ENCODE measurements around the gene WDR44. TPM values are rescaled to one million over a fixed set of nuclear protein-coding genes. Genes with fewer than 3 reads are reported as not detected.

Gene WDR44
- total and polyA plus RNA-seq, 2 donors (not counting 3 experiments of a cell fraction or from before 2014, with no cell fraction given): 6.5 to 17.4 TPM

DNA sequence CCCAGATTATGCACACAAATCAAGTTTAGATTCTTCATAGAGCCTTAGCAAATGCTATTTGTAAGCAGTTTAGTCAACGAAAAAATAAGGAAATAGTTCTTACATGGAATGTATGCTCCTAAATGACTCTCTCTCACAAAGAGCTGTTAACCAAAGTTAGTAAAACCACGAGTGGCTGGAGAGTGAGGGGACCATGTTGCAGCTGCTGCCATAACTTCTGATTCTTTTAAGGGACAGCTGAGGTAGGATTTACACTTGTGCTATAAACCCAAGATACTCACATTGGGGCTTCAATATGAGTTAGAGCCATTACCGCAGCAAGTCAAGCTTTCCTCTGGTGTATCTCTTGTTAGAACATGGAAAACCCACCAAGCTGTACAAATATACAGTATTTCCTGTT is 152.4 kb downstream of the WDR44 start:
- Histone ChIP-seq H3K4me1 (ENCODE audit: control insufficient read depth, extremely low read depth, insufficient read depth, low read length) (peaks cover 3% of the 10 kb centered on the region), H4K20me1 (replicated peaks; ENCODE audit: control insufficient read depth, extremely low read depth, insufficient read depth, low read length) (no peaks in the 10 kb centered on the region), H3K9ac (replicated peaks; ENCODE audit: extremely low read depth, insufficient read depth, low read length) (no peak overlapping the region), H3K4me3 (replicated peaks in 1 of 3; ENCODE audit: insufficient read depth in 1 of 3, low read depth in 1 of 3, low read length in 3 of 3) (no peak overlapping the region), H3K36me3 (ENCODE audit: control insufficient read depth in 2 of 2, extremely low read depth in 1 of 2, insufficient read depth in 2 of 2, low read length in 2 of 2) (no peaks in the 10 kb centered on the region), H3K9me3 (replicated peaks; ENCODE audit: control insufficient read depth, insufficient read depth, low read length) (no peaks in the 10 kb centered on the region), H3K27ac (ENCODE audit: insufficient read depth, low read depth, low read length) (no peak overlapping the region), H3K4me2 (ENCODE audit: insufficient read depth, low read length) (no peak overlapping the region), H3K9me1 (replicated peaks; ENCODE audit: control insufficient read depth, extremely low read depth, insufficient read depth, low read length) (no peaks in the 10 kb centered on the region), H3K27me3 (ENCODE audit: control insufficient read depth in 2 of 2, insufficient read depth in 2 of 2, low read length in 2 of 2) (peaks cover 14 to 20% of the 10 kb centered on the region in 2 experiments), H2AFZ (ENCODE audit: low read depth, low read length) (no peak overlapping the region), H3K79me2 (ENCODE audit: control insufficient read depth, insufficient read depth, low read length) (no peaks in the 10 kb centered on the region)
- ChIA-PET CTCF (no interaction called here), POLR2A (no interaction called here)
- FAIRE-seq (no peak), DNase-seq (ENCODE audit: low read depth, low spot score) (no peak)
- dilution Hi-C loops (cut with MboI; ENCODE audit: extremely low pct_ligation_motif_present, low sequenced_read_pairs) (no loop called here), intact Hi-C loops (cut with micrococcal nuclease) (loop anchor here (10.0 kb wide), 1 partner anchor 106 kb away; no protein-coding TSS in a partner anchor)
- TF ChIP-seq, protein P1, sequence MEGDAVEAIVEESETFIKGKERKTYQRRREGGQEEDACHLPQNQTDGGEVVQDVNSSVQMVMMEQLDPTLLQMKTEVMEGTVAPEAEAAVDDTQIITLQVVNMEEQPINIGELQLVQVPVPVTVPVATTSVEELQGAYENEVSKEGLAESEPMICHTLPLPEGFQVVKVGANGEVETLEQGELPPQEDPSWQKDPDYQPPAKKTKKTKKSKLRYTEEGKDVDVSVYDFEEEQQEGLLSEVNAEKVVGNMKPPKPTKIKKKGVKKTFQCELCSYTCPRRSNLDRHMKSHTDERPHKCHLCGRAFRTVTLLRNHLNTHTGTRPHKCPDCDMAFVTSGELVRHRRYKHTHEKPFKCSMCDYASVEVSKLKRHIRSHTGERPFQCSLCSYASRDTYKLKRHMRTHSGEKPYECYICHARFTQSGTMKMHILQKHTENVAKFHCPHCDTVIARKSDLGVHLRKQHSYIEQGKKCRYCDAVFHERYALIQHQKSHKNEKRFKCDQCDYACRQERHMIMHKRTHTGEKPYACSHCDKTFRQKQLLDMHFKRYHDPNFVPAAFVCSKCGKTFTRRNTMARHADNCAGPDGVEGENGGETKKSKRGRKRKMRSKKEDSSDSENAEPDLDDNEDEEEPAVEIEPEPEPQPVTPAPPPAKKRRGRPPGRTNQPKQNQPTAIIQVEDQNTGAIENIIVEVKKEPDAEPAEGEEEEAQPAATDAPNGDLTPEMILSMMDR (IDR thresholded peaks at IDR 0.05; ENCODE audit: extremely low read depth in 1 of 2, insufficient read depth in 1 of 2, low read depth in 1 of 2, low read length in 2 of 2): no peak
- TF ChIP-seq MYC (IDR thresholded peaks at IDR 0.05; ENCODE audit: low read depth, low read length): no peak
- no peak for TF ChIP-seq GATA2 (IDR thresholded peaks at IDR 0.05; ENCODE audit: insufficient read depth, insufficient read length, low read depth, low read length)
- no peak for TF ChIP-seq POLR2A (IDR thresholded peaks at IDR 0.05; ENCODE audit: low read depth, low read length)
- no TSS peak for BruUV-seq (replicated peaks)

DNA sequence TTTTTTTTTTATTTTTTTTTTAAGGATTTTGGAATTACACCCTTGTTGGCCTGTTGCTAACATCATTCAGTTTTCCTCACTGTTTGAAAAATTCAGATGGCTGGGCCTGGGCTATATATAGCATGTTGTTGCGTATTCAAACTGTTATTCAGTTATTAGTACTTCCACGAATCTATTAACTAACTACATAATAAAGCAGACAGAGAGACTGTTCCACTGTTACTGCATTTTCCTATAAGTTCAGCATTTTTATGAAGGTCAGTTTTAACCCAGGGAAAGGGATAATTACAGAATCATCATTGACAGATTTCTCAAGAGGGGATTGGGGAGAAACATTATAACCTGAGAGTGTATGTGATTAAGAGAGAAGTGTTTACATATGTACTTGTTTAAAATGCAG is 152.8 kb downstream of the WDR44 start:
- dilution Hi-C loops (cut with MboI; ENCODE audit: extremely low pct_ligation_motif_present, low sequenced_read_pairs) (no loop called here), intact Hi-C loops (cut with micrococcal nuclease) (loop anchor here (10.0 kb wide), 1 partner anchor 106 kb away; no protein-coding TSS in a partner anchor)
- no peaks in the 10 kb centered on the region for H3K9me3 ChIP-seq (replicated peaks; ENCODE audit: control insufficient read depth, insufficient read depth, low read length)
- no peaks in the 10 kb centered on the region for H3K79me2 ChIP-seq (ENCODE audit: control insufficient read depth, insufficient read depth, low read length)
- H3K9me1 ChIP-seq (replicated peaks; ENCODE audit: control insufficient read depth, extremely low read depth, insufficient read depth, low read length): no peaks in the 10 kb centered on the region
- H3K4me1 ChIP-seq (ENCODE audit: control insufficient read depth, extremely low read depth, insufficient read depth, low read length): peaks cover 3% of the 10 kb centered on the region
- H3K27me3 ChIP-seq (ENCODE audit: control insufficient read depth in 2 of 2, insufficient read depth in 2 of 2, low read length in 2 of 2): peaks cover 14 to 20% of the 10 kb centered on the region in 2 experiments
- H3K9ac ChIP-seq (replicated peaks; ENCODE audit: extremely low read depth, insufficient read depth, low read length): no peak overlapping the region
- no peaks in the 10 kb centered on the region for H4K20me1 ChIP-seq (replicated peaks; ENCODE audit: control insufficient read depth, extremely low read depth, insufficient read depth, low read length)
- no peak overlapping the region for H3K4me2 ChIP-seq (ENCODE audit: insufficient read depth, low read length)
- H3K27ac ChIP-seq (ENCODE audit: insufficient read depth, low read depth, low read length): no peak overlapping the region
- no peaks in the 10 kb centered on the region for H3K36me3 ChIP-seq (ENCODE audit: control insufficient read depth in 2 of 2, extremely low read depth in 1 of 2, insufficient read depth in 2 of 2, low read length in 2 of 2)
- FAIRE-seq (no peak), DNase-seq (ENCODE audit: low read depth, low spot score) (no peak)
- no TSS peak for BruUV-seq (replicated peaks)
- no peak overlapping the region for H3K4me3 ChIP-seq (replicated peaks in 1 of 3; ENCODE audit: insufficient read depth in 1 of 3, low read depth in 1 of 3, low read length in 3 of 3)
- POLR2A ChIA-PET: no interaction called here
- TF ChIP-seq, protein P2, sequence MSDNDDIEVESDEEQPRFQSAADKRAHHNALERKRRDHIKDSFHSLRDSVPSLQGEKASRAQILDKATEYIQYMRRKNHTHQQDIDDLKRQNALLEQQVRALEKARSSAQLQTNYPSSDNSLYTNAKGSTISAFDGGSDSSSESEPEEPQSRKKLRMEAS (IDR thresholded peaks at IDR 0.05; ENCODE audit: insufficient read depth, insufficient read length): no peak
- TF ChIP-seq FOS (IDR thresholded peaks at IDR 0.05; ENCODE audit: borderline replicate concordance, insufficient read depth, low read length) (no peak), POLR2A (IDR thresholded peaks at IDR 0.05; ENCODE audit: low read depth, low read length) (no peak)
- no peak overlapping the region for H2AFZ ChIP-seq (ENCODE audit: low read depth, low read length)
- CTCF ChIA-PET: interaction anchor here (0.9 kb wide), 1 partner anchor 33 kb away, joined by 4 read pairs; no protein-coding TSS in a partner anchor
